ENCODE results near the gene PYCR2.

PYCR2 gene

DNA sequence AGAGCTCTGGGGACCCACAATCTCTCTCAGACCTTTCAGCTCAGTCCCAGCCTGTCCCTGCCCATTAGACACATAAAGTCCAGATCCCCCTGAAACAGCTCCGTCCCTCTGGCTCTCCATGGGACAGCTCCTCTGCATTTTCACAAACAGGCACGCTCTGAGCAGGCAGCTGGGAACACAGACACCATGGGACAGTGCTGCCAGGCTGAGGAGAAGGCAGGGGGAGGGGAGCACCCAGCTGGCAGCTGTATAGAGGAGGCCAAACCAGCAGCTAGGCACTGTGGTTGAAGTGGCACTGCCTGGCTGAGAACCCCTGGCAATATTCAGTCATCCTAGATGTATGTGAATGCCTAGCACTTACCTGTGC is 43.8 kb downstream of the PYCR2 start:
- peaks cover 22% of the 10 kb centered on the region for H3K4me1 ChIP-seq (ENCODE audit: insufficient read depth, insufficient read length)

DNA sequence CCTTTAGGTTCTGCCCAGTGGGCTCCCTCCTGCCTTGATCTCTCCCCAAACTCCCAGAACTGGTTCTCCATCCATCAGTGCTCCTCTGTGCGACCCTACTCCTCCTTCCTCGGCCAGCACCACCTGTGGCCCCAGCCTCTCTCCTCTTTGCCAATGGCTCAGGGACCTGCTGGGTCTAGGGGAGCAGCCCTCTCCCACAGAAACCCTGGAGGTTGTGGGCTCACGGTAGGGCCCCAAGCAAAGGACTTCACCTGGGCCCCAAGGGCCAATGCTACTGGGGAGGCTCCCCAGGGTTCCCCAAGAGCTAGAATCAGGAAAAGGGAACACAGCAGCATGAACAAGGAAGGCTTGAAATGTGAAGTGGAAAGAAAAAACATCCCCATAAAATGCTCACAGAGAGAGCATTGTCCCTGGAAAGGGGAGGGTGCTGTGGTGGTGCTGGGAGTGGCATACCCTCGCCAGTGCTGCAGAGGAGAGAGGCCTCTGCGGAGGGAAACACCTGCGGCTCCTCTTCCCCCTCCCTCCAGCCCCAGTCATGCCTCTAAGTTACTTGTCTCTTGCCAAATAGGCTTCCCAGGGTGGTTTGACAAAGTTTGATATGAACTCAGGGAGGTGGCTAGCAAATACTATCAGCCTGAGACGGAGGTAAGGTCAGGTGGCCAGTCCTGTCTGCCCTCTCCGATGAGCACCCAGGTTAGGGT is 44.4 kb downstream of the PYCR2 start:
- H3K36me3 ChIP-seq (ENCODE audit: insufficient read depth, insufficient read length, low read length) = peaks cover 32% of the 10 kb centered on the region
- H3K9ac ChIP-seq (ENCODE audit: insufficient read length, low read depth) = peak overlapping the region; percentile 45
- DNase-seq (ENCODE audit: low read depth, low spot score) = no peak
- peaks cover 25% of the 10 kb centered on the region for H3K4me1 ChIP-seq (ENCODE audit: insufficient read depth, insufficient read length)
- peaks cover 6% of the 10 kb centered on the region for H3K27me3 ChIP-seq (ENCODE audit: insufficient read depth, insufficient read length)
- TF ChIP-seq SUZ12 (IDR thresholded peaks at IDR 0.05; ENCODE audit: extremely low read depth, insufficient read depth, insufficient read length) (no peak), ZNF274 (IDR thresholded peaks at IDR 0.05; ENCODE audit: low read depth, low read length) (no peak), YY1 (IDR thresholded peaks at IDR 0.05; ENCODE audit: insufficient read depth, insufficient read length) (no peak)
- no peaks in the 10 kb centered on the region for H3K9me3 ChIP-seq (ENCODE audit: insufficient read depth, low read length)
- H3K4me3 ChIP-seq (ENCODE audit: insufficient read length, low read depth) = no peak overlapping the region

More for the DNA sequence above, 43.8 kb downstream of the PYCR2 start:
- Histone ChIP-seq H3K9ac (ENCODE audit: insufficient read length, low read depth) (peak overlapping the region; percentile 45), H3K4me3 (ENCODE audit: insufficient read length, low read depth) (no peak overlapping the region), H3K36me3 (ENCODE audit: insufficient read depth, insufficient read length, low read length) (peaks cover 32% of the 10 kb centered on the region), H3K27me3 (ENCODE audit: insufficient read depth, insufficient read length) (peaks cover 6% of the 10 kb centered on the region), H3K9me3 (ENCODE audit: insufficient read depth, low read length) (no peaks in the 10 kb centered on the region)
- TF ChIP-seq ZNF274 (IDR thresholded peaks at IDR 0.05; ENCODE audit: low read depth, low read length) = no peak
- no peak for DNase-seq (ENCODE audit: low read depth, low spot score)

DNA sequence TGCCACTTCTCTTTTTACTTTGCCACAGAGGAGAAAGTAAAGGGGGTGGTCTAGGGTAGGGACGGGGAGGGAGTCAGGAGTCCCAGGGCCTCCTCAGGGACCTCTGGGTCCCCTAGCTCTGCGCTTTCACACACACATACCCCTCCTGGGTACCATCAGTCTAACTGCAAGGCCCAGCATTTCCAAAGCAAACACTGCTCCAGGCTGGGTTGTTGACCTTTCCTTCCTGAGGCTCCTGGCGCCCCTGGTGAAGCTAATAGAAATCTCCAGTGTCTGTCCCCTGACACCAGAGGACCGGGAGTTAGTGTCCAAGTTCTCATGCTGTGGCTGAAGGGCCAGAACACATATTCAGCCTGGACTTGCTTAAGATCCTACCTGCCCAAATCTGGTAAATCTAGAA is 45.8 kb downstream of the PYCR2 start:
- Histone ChIP-seq H3K4me1 (ENCODE audit: insufficient read depth, insufficient read length) (peaks cover 25% of the 10 kb centered on the region), H3K9ac (ENCODE audit: insufficient read length, low read depth) (no peak overlapping the region), H3K27me3 (ENCODE audit: insufficient read depth, insufficient read length) (no peaks in the 10 kb centered on the region), H3K4me3 (ENCODE audit: insufficient read length, low read depth) (no peak overlapping the region), H3K9me3 (ENCODE audit: insufficient read depth, low read length) (no peaks in the 10 kb centered on the region), H3K36me3 (ENCODE audit: insufficient read depth, insufficient read length, low read length) (peaks cover 45% of the 10 kb centered on the region)
- no peak for TF ChIP-seq YY1 (IDR thresholded peaks at IDR 0.05; ENCODE audit: insufficient read depth, insufficient read length)
- TF ChIP-seq SUZ12 (IDR thresholded peaks at IDR 0.05; ENCODE audit: extremely low read depth, insufficient read depth, insufficient read length) = no peak
- TF ChIP-seq ZNF274 (IDR thresholded peaks at IDR 0.05; ENCODE audit: low read depth, low read length) = no peak
- DNase-seq (ENCODE audit: low read depth, low spot score) = no peak

DNA sequence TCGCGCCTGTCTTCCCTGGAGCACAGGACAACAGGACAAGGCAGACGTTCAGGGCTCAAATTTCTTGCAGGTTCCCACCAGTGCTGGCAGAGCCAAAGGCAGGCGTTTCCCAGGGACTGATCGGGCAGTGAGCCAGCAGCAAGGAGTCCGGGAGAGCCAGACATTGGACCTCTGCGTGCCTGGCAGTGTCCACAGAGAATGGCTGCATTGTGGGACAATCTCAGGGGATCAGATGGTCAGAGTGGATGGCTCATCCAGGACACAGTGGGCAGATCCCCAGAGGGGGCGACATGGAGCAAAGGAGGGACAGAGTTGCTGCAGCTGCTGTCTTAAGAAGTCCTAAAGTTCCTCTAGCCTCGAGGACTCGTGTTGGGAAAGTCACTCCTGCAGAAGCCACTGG is 46.5 kb downstream of the PYCR2 start:
- Histone ChIP-seq H3K27me3 (ENCODE audit: insufficient read depth, insufficient read length) (no peaks in the 10 kb centered on the region), H3K9ac (ENCODE audit: insufficient read length, low read depth) (no peak overlapping the region), H3K9me3 (ENCODE audit: insufficient read depth, low read length) (no peaks in the 10 kb centered on the region), H3K4me1 (ENCODE audit: insufficient read depth, insufficient read length) (peaks cover 25% of the 10 kb centered on the region), H3K4me3 (ENCODE audit: insufficient read length, low read depth) (no peak overlapping the region), H3K36me3 (ENCODE audit: insufficient read depth, insufficient read length, low read length) (peaks cover 50% of the 10 kb centered on the region)
- no peak for DNase-seq (ENCODE audit: low read depth, low spot score)
- TF ChIP-seq SUZ12 (IDR thresholded peaks at IDR 0.05; ENCODE audit: extremely low read depth, insufficient read depth, insufficient read length) (no peak), YY1 (IDR thresholded peaks at IDR 0.05; ENCODE audit: insufficient read depth, insufficient read length) (no peak), ZNF274 (IDR thresholded peaks at IDR 0.05; ENCODE audit: low read depth, low read length) (no peak)

DNA sequence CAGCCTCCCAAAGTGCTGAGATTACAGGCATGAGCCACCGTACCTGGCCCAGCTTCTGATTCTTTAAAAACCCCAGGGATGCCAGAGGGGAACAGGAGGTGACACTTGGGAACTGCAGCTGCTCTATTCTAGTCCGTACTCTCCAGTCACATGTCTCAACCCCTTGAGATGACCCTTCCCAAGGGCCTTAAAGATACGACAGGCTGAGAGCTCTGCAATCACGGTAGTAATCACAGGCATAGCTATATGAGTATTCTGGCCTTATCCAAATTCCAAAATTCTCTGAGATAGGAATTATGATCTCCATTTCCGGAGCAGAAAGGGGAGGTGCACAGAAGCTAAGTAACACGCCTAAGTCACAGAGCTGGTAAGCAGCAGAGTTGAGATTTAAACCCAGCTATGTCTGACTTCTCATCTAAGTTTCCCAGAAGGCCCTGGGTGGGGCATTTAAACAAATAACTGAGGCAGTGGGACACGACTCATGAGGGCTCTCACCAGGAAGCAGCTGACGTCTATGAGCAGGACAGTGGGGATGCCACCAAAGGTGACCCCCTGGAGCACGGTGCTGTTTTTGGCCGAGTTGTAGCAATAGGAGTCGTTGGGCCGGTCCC is 47.0 kb downstream of the PYCR2 start:
- DNase-seq (ENCODE audit: low read depth, low spot score) = no peak
- no peaks in the 10 kb centered on the region for H3K27me3 ChIP-seq (ENCODE audit: insufficient read depth, insufficient read length)
- no peak overlapping the region for H3K9ac ChIP-seq (ENCODE audit: insufficient read length, low read depth)
- H3K4me3 ChIP-seq (ENCODE audit: insufficient read length, low read depth) = no peak overlapping the region
- TF ChIP-seq ZNF274 (IDR thresholded peaks at IDR 0.05; ENCODE audit: low read depth, low read length) = no peak
- no peak for TF ChIP-seq YY1 (IDR thresholded peaks at IDR 0.05; ENCODE audit: insufficient read depth, insufficient read length)
- TF ChIP-seq SUZ12 (IDR thresholded peaks at IDR 0.05; ENCODE audit: extremely low read depth, insufficient read depth, insufficient read length) = no peak
- H3K36me3 ChIP-seq (ENCODE audit: insufficient read depth, insufficient read length, low read length) = peaks cover 52% of the 10 kb centered on the region
- H3K9me3 ChIP-seq (ENCODE audit: insufficient read depth, low read length) = no peaks in the 10 kb centered on the region
- peaks cover 25% of the 10 kb centered on the region for H3K4me1 ChIP-seq (ENCODE audit: insufficient read depth, insufficient read length)

DNA sequence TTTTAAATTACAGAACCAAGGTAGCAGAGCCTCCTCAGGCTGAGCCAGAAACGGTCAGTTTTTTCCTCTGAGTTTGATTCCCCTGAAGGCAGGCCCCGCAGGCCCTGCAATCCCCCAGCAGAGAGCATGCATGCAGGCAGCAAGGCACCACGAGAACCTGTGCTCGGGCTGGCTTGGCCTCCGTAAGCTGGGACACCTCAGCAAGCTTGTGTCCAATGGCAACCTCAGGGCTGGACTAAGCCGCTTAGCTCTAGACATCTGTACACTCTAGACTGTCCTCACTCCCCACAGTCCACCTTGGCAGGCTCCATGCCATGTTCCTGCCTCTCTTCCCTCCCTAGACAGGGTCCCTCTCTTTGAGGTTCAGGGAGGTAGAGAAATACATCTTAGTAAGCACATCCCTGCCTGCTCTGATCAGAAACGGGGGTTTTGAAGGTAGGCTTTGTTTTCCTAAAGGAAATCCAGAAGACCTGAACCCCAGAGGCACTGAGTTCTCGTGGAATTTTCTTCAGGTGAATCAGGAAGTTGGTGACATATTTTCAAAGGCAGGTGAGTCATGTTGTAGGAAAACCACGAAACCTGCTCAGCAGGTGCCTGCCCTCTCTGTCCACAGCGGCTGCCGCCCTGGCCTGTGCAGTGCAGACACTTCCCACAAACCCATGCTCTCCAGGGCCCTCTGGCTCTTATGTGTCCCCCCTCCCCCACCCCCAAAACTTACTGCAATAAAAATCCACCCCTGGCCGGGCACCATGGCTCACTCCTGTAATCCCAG is 48.8 kb downstream of the PYCR2 start:
- Histone ChIP-seq H3K4me3 (ENCODE audit: insufficient read length, low read depth) (no peak overlapping the region), H3K36me3 (ENCODE audit: insufficient read depth, insufficient read length, low read length) (peaks cover 65% of the 10 kb centered on the region), H3K9ac (ENCODE audit: insufficient read length, low read depth) (no peak overlapping the region), H3K4me1 (ENCODE audit: insufficient read depth, insufficient read length) (peaks cover 13% of the 10 kb centered on the region), H3K27me3 (ENCODE audit: insufficient read depth, insufficient read length) (no peaks in the 10 kb centered on the region), H3K9me3 (ENCODE audit: insufficient read depth, low read length) (no peaks in the 10 kb centered on the region)
- no peak for DNase-seq (ENCODE audit: low read depth, low spot score)
- TF ChIP-seq YY1 (IDR thresholded peaks at IDR 0.05; ENCODE audit: insufficient read depth, insufficient read length) (no peak), ZNF274 (IDR thresholded peaks at IDR 0.05; ENCODE audit: low read depth, low read length) (no peak)

DNA sequence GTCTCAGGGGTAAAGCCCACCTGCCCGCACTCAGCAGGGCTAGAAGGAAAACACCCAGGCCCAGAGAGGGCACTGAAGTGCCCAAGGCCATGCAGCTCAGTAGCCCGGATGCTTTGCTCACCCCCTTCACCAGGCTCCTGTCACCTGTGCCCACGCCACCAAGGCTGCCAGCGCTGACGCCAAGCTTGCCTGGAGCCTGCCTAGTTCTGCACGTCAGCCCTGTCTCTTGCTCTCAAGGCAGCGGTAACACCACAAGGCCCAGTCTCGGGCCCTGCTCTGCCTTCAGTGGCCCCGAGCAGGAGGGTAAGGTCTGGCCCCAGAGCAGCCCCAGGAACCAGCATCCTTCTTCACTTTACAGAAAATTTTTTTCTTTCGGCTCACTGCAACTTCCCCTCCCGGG is 49.6 kb downstream of the PYCR2 start:
- Histone ChIP-seq H3K9me3 (ENCODE audit: insufficient read depth, low read length) (no peaks in the 10 kb centered on the region), H3K36me3 (ENCODE audit: insufficient read depth, insufficient read length, low read length) (peaks cover 62% of the 10 kb centered on the region), H3K9ac (ENCODE audit: insufficient read length, low read depth) (no peak overlapping the region), H3K4me3 (ENCODE audit: insufficient read length, low read depth) (no peak overlapping the region), H3K27me3 (ENCODE audit: insufficient read depth, insufficient read length) (no peaks in the 10 kb centered on the region), H3K4me1 (ENCODE audit: insufficient read depth, insufficient read length) (peaks cover 10% of the 10 kb centered on the region)
- no peak for DNase-seq (ENCODE audit: low read depth, low spot score)
- no peak for TF ChIP-seq SUZ12 (IDR thresholded peaks at IDR 0.05; ENCODE audit: extremely low read depth, insufficient read depth, insufficient read length)
- TF ChIP-seq YY1 (IDR thresholded peaks at IDR 0.05; ENCODE audit: insufficient read depth, insufficient read length) = no peak
- TF ChIP-seq ZNF274 (IDR thresholded peaks at IDR 0.05; ENCODE audit: low read depth, low read length) = no peak

All from NT2/D1 (cell line).